Fibroblast of pulmonary artery (primary cell): ENCODE data around the gene TRIM71.

Experiments
- DNase-seq: peaks from one replicate; pipeline ENCODE4 v3.0.0-alpha.2; 2010; ENCODE audit warnings: low read depth
- H3K4me3 ChIP-seq: replicated peaks from 2 replicates; pipeline ENCODE4 v1.5.1; 2011; ENCODE audit warnings: low read depth, mild to moderate bottlenecking, control low read depth, low read length, moderate library complexity
- CTCF ChIP-seq: IDR thresholded peaks from 2 replicates; pipeline ENCODE4 v1.5.1; 2011; ENCODE audit warnings: mild to moderate bottlenecking, control low read depth, low read length, inconsistent platforms; ENCODE audit errors: missing control alignments

Gene TRIM71

GRCh38 chr3:32865383-32865782 is 47.6 kb downstream of the TRIM71 start:
- DNase-seq, result peak; percentile 14
- H3K4me3 ChIP-seq, result no peak overlapping the region
- no peak for TF ChIP-seq CTCF

- DNase-seq, result no peak
- no peak for TF ChIP-seq CTCF
- H3K4me3 ChIP-seq, result no peak overlapping the region
Measured at GRCh38 chr3:32866533-32866932, 48.7 kb downstream of the TRIM71 start.

GRCh38 chr3:32867954-32868353 is 50.2 kb downstream of the TRIM71 start:
- no peak for TF ChIP-seq CTCF
- H3K4me3 ChIP-seq, result no peak overlapping the region
- DNase-seq, result no peak

GRCh38 chr3:32868719-32869512 is 51.1 kb downstream of the TRIM71 start:
- no peak overlapping the region for H3K4me3 ChIP-seq
- no peak for DNase-seq
- no peak for TF ChIP-seq CTCF

GRCh38 chr3:32869513-32870047 is 51.8 kb downstream of the TRIM71 start:
- no peak overlapping the region for H3K4me3 ChIP-seq
- no peak for TF ChIP-seq CTCF
- DNase-seq, result no peak

- DNase-seq, result no peak
- H3K4me3 ChIP-seq, result no peak overlapping the region
- no peak for TF ChIP-seq CTCF
Measured at GRCh38 chr3:32870373-32871095, 52.7 kb downstream of the TRIM71 start.
